Measurements from ENCODE around the gene SOX18. TPM values are rescaled to one million over a fixed set of nuclear protein-coding genes. Genes with fewer than 3 reads are reported as not detected.

Gene SOX18
- total and polyA plus RNA-seq, 2 of the 13 experiments (the other 11 are each of a cell fraction or from before 2014, with no cell fraction given): 1.6 to 1.9 TPM

GRCh38 chr20:64038565-64039292 lies 10.7 kb downstream of the SOX18 start (continued):
- no peak for TF ChIP-seq PRDM10 (CRISPR knock-in tag; IDR thresholded peaks at IDR 0.05; ENCODE audit: low read depth)
- 0 out of 2 replicates have a peak, but pooled peaks have one; percentile 8 for TF ChIP-seq ZBTB4 (CRISPR knock-in tag; IDR thresholded peaks at IDR 0.05; ENCODE audit: borderline replicate concordance)
- no peak for TF ChIP-seq ZNF850 (CRISPR knock-in tag; conservative IDR thresholded peaks at IDR 0.05)
- TF ChIP-seq ATF3 (CRISPR knock-in tag; IDR thresholded peaks at IDR 0.05): no peak
- 0 out of 2 replicates have a peak, but pooled peaks have one; percentile 16 for TF ChIP-seq DR1 (CRISPR knock-in tag; IDR thresholded peaks at IDR 0.05)
- no peak for TF ChIP-seq SP5 (CRISPR knock-in tag; IDR thresholded peaks at IDR 0.05; ENCODE audit: borderline replicate concordance, low read depth)
- no peak for TF ChIP-seq ZNF644 (CRISPR knock-in tag; IDR thresholded peaks at IDR 0.05; ENCODE audit: low read depth)
- no peak for TF ChIP-seq ZNF496 (CRISPR knock-in tag; IDR thresholded peaks at IDR 0.05; ENCODE audit: insufficient replicate concordance)
- TF ChIP-seq KDM5B (CRISPR knock-in tag; IDR thresholded peaks at IDR 0.05; ENCODE audit: borderline replicate concordance): no peak
- no peak for TF ChIP-seq KIAA2018 (CRISPR knock-in tag; IDR thresholded peaks at IDR 0.05; ENCODE audit: borderline replicate concordance)
- TF ChIP-seq ZNF556 (CRISPR knock-in tag; IDR thresholded peaks at IDR 0.05; ENCODE audit: borderline replicate concordance): 0 out of 2 replicates have a peak, but pooled peaks have one; percentile 14
- no peak for TF ChIP-seq ARID2 (CRISPR knock-in tag; IDR thresholded peaks at IDR 0.05; ENCODE audit: borderline replicate concordance)

All from HepG2 (cell line).